ENCODE results near the gene PMVK. TPM values are rescaled to one million over a fixed set of nuclear protein-coding genes. Genes with fewer than 3 reads are reported as not detected.

Gene PMVK
- total and polyA plus RNA-seq, 4 donors: 9.7 to 37.3 (median 18.6) TPM

- Histone ChIP-seq H3K36me3 (ENCODE audit: control insufficient read depth in 4 of 4, insufficient read depth in 3 of 4, low read depth in 1 of 4, low read length in 3 of 4) (no peaks in the 10 kb centered on the region), H3K9me3 (ENCODE audit: control insufficient read depth in 4 of 4, low read length in 3 of 4) (no peaks in the 10 kb centered on the region), H3K4me3 (ENCODE audit: low read depth in 1 of 3, low read length in 3 of 3) (no peak overlapping the region), H3K9ac (ENCODE audit: low read depth in 1 of 2, low read length in 2 of 2) (no peak overlapping the region), H3K27me3 (ENCODE audit: control insufficient read depth in 4 of 4, insufficient read depth in 4 of 4, low read length in 3 of 4) (no peaks in the 10 kb centered on the region), H3K4me1 (ENCODE audit: control insufficient read depth in 4 of 4, insufficient read depth in 4 of 4, low read length in 3 of 4) (peaks cover 6 to 15% (median 9%) of the 10 kb centered on the region in 4 donors), H3K27ac (ENCODE audit: low read depth in 1 of 2, low read length in 2 of 2) (no peak overlapping the region)
- WGBS: 28% methylated on average over 20 of the region's 20 CpGs
- TF ChIP-seq FOXA1 (IDR thresholded peaks at IDR 0.05) (no peak), HNF4A (conservative IDR thresholded peaks at IDR 0.05) (no peak), SP1 (IDR thresholded peaks at IDR 0.05) (no peak), JUND (IDR thresholded peaks at IDR 0.05) (no peak), CTCF (IDR thresholded peaks at IDR 0.05; ENCODE audit: low read depth, low read length, missing input control) (peak; percentile 86), FOXA2 (IDR thresholded peaks at IDR 0.05) (no peak), RXRA (IDR thresholded peaks at IDR 0.05) (no peak), RAD21 (IDR thresholded peaks at IDR 0.05) (peak; percentile 90 to 96)
- DNase-seq (ENCODE audit: low spot score): peak; percentile 78
Measured at GRCh38 chr1:154878371-154879037, 58.0 kb downstream of the PMVK start.

GRCh38 chr1:154877370-154877974 is 59.0 kb downstream of the PMVK start:
- Histone ChIP-seq H3K9me3 (ENCODE audit: control insufficient read depth in 4 of 4, low read length in 3 of 4) (no peaks in the 10 kb centered on the region), H3K9ac (ENCODE audit: low read depth in 1 of 2, low read length in 2 of 2) (no peak overlapping the region), H3K4me1 (ENCODE audit: control insufficient read depth in 4 of 4, insufficient read depth in 4 of 4, low read length in 3 of 4) (peaks cover 6 to 15% (median 9%) of the 10 kb centered on the region in 4 donors), H3K4me3 (ENCODE audit: low read depth in 1 of 3, low read length in 3 of 3) (no peak overlapping the region), H3K27ac (ENCODE audit: low read depth in 1 of 2, low read length in 2 of 2) (peak overlapping the region; percentile 67 to 77), H3K36me3 (ENCODE audit: control insufficient read depth in 4 of 4, insufficient read depth in 3 of 4, low read depth in 1 of 4, low read length in 3 of 4) (no peaks in the 10 kb centered on the region), H3K27me3 (ENCODE audit: control insufficient read depth in 4 of 4, insufficient read depth in 4 of 4, low read length in 3 of 4) (no peaks in the 10 kb centered on the region)
- peak in 1 of 2 donors; percentile 29 for TF ChIP-seq GABPA (IDR thresholded peaks at IDR 0.05 in 1 of 2, conservative IDR thresholded peaks at IDR 0.05 in 1 of 2)
- TF ChIP-seq CTCF (IDR thresholded peaks at IDR 0.05; ENCODE audit: low read depth, low read length, missing input control): no peak
- TF ChIP-seq SP1 (IDR thresholded peaks at IDR 0.05): peak; percentile 69
- TF ChIP-seq HNF4G (IDR thresholded peaks at IDR 0.05): peak; percentile 49
- TF ChIP-seq YY1 (IDR thresholded peaks at IDR 0.05): peak; percentile 61
- peak; percentile 45 for TF ChIP-seq ATF3 (IDR thresholded peaks at IDR 0.05)
- TF ChIP-seq RAD21 (IDR thresholded peaks at IDR 0.05): peak; percentile 14 to 39
- no peak for TF ChIP-seq ZBTB33 (IDR thresholded peaks at IDR 0.05)
- TF ChIP-seq REST (IDR thresholded peaks at IDR 0.05): no peak
- TF ChIP-seq NR2F2 (IDR thresholded peaks at IDR 0.05): peak; percentile 50
- no peak for TF ChIP-seq MAX (IDR thresholded peaks at IDR 0.05)
- TF ChIP-seq TAF1 (conservative IDR thresholded peaks at IDR 0.05): no peak
- peak; percentile 87 to 94 for TF ChIP-seq JUND (IDR thresholded peaks at IDR 0.05)
- no peak for TF ChIP-seq EGR1 (IDR thresholded peaks at IDR 0.05; ENCODE audit: low read depth in 2 of 2)
- peak; percentile 83 for TF ChIP-seq FOXA2 (IDR thresholded peaks at IDR 0.05)
- peak; percentile 71 to 82 for TF ChIP-seq RXRA (IDR thresholded peaks at IDR 0.05)
- peak; percentile 76 to 90 for TF ChIP-seq HNF4A (conservative IDR thresholded peaks at IDR 0.05)
- TF ChIP-seq FOXA1 (IDR thresholded peaks at IDR 0.05): peak; percentile 50
- 58% methylated on average over 17 of the region's 17 CpGs for WGBS
- no peak for DNase-seq (ENCODE audit: low spot score)

All from liver (tissue), 9 donors.